GM12878 (cell line): ENCODE measurements around the gene RTN4RL1. TPM values are rescaled to one million over a fixed set of nuclear protein-coding genes. Genes with fewer than 3 reads are reported as not detected.

Source experiments
- ATAC-seq: fragments of 200-7000 bp; cut with Tn5 transposase; 3 replicates; pipeline ENCODE4 v1.9.1; 2020; ENCODE audit warnings: mild to moderate bottlenecking, moderate library complexity
- BruUV-seq: library from RNA; stranded (reverse); fragments of 400-500 nt; replicated peaks from 2 replicates; lab custom pipeline; 2021; lab: Mats Ljungman, UMichigan
- CTCF ChIA-PET: fragments of 300-600 bp; sonication (Branson Sonifier 250); formaldehyde crosslinking; extraction: SDS; loops from one replicate; lab custom pipeline; 2021; ENCODE audit warnings: inconsistent platforms; lab: Yijun Ruan, JAX
- POLR2A ChIA-PET: fragments of 350-600 bp; formaldehyde crosslinking; extraction: SDS; loops from one replicate; lab custom pipeline; 2021; ENCODE audit warnings: inconsistent platforms; lab: Charles Lee
- RAD21 ChIA-PET: fragments of 300-600 bp; sonication (Branson Sonifier 250); formaldehyde crosslinking; loops from one replicate; lab custom pipeline; 2023; ENCODE audit warnings: antibody characterized with exemption; ENCODE audit not compliant: unreplicated experiment; lab: Charles Lee
- SMC1A ChIA-PET: fragments of 300-600 bp; sonication (Branson Sonifier 250); formaldehyde crosslinking; loops from one replicate; lab custom pipeline; 2023; ENCODE audit not compliant: unreplicated experiment, uncharacterized antibody; lab: Charles Lee
- DNase-seq: peaks from one replicate; pipeline ENCODE4 v3.0.0-alpha.2; 2011; ENCODE audit warnings: low read depth, low spot score
- FAIRE-seq: peaks from 3 replicates; lab custom pipeline; 2011; peaks lifted over from hg19 to GRCh38; lab: Jason Lieb, UNC
- H2AFZ ChIP-seq: 2 replicates; pipeline ENCODE4 v1.6.0; 2011; ENCODE audit warnings: low read depth, low read length, control low read depth; ENCODE audit not compliant: control insufficient read depth
- H3K27ac ChIP-seq: 2 replicates; pipeline ENCODE4 v1.5.1; 2011; ENCODE audit warnings: control low read depth; ENCODE audit not compliant: control insufficient read depth, insufficient read depth
- H3K27me3 ChIP-seq, 2 experiments: replicated peaks in 1 of 2; 2 replicates each; pipeline versions ENCODE4 v1.6.0 to v1.6.1; 2011; ENCODE audit warnings: low read length in 1 of 2; ENCODE audit not compliant: control insufficient read depth in 2 of 2, insufficient read depth in 2 of 2
- H3K36me3 ChIP-seq, 2 experiments: 2 replicates each; pipeline ENCODE4 v1.5.1; 2011; ENCODE audit warnings: low read length in 1 of 2; ENCODE audit not compliant: control insufficient read depth in 2 of 2, insufficient read depth in 2 of 2
- H3K4me1 ChIP-seq: 2 replicates; pipeline ENCODE4 v1.6.1; 2011; ENCODE audit warnings: mild to moderate bottlenecking, low read length, moderate library complexity, mixed read lengths; ENCODE audit not compliant: control insufficient read depth, insufficient read depth
- H3K4me2 ChIP-seq: 2 replicates; pipeline ENCODE4 v1.6.0; 2011; ENCODE audit warnings: control low read depth; ENCODE audit not compliant: control insufficient read depth, insufficient read depth
- H3K4me3 ChIP-seq: fragments of 200-600 bp; sonication (generic); 2 replicates; pipeline ENCODE4 v1.5.1; 2016
- H3K79me2 ChIP-seq: 2 replicates; pipeline ENCODE4 v1.6.0; 2011; ENCODE audit warnings: low read length; ENCODE audit not compliant: control insufficient read depth, insufficient read depth
- H3K9ac ChIP-seq: 2 replicates; pipeline ENCODE4 v1.8.0; 2011; ENCODE audit warnings: low read length, control low read depth, mixed read lengths; ENCODE audit not compliant: control insufficient read depth, insufficient read depth
- H3K9me3 ChIP-seq: replicated peaks from 3 replicates; pipeline ENCODE4 v1.5.1; 2011; ENCODE audit warnings: mild to moderate bottlenecking, low read length; ENCODE audit not compliant: control insufficient read depth, insufficient read depth
- H4K20me1 ChIP-seq: 2 replicates; pipeline ENCODE4 v1.6.0; 2011; ENCODE audit not compliant: control insufficient read depth, insufficient read depth
- CHD2 ChIP-seq: IDR thresholded peaks from 2 replicates; pipeline ENCODE4 v1.6.1; 2011; ENCODE audit warnings: low read depth, low read length, improper control_type of control experiment, borderline replicate concordance
- DPF2 ChIP-seq: fragments of 450-650 bp; IDR thresholded peaks from 2 replicates; pipeline ENCODE4 v1.6.1; 2017; ENCODE audit warnings: mild to moderate bottlenecking
- E2F4 ChIP-seq: IDR thresholded peaks from 2 replicates; pipeline ENCODE4 v1.6.1; 2012; ENCODE audit warnings: low read depth, low read length, improper control_type of control experiment
- ESRRA ChIP-seq: IDR thresholded peaks from 2 replicates; pipeline ENCODE4 v1.6.1; 2012; ENCODE audit warnings: mild to moderate bottlenecking, low read length, improper control_type of control experiment
- FOXK2 ChIP-seq: fragments of 450-650 bp; IDR thresholded peaks from 2 replicates; pipeline ENCODE4 v1.6.1; 2017; ENCODE audit warnings: mild to moderate bottlenecking, moderate library complexity
- FOXM1 ChIP-seq: IDR thresholded peaks from 2 replicates; pipeline ENCODE4 v1.6.1; 2012; ENCODE audit warnings: low read depth, mild to moderate bottlenecking, inconsistent platforms, low read length, moderate library complexity
- GABPA ChIP-seq: IDR thresholded peaks from 2 replicates; pipeline ENCODE4 v1.6.1; 2014; ENCODE audit warnings: antibody characterized with exemption, low read depth, mild to moderate bottlenecking, inconsistent platforms
- GATAD2B ChIP-seq: fragments of 450-650 bp; conservative IDR thresholded peaks from 2 replicates; pipeline ENCODE4 v1.6.1; 2017; ENCODE audit warnings: low read depth, mild to moderate bottlenecking, moderate library complexity
- HCFC1 ChIP-seq: fragments of 150-350 bp; IDR thresholded peaks from 2 replicates; pipeline ENCODE4 v1.6.1; 2014; ENCODE audit warnings: low read length
- MTA2 ChIP-seq: fragments of 450-650 bp; IDR thresholded peaks from 2 replicates; pipeline ENCODE4 v1.6.1; 2016; ENCODE audit warnings: low read depth, mild to moderate bottlenecking, moderate library complexity
- MYB ChIP-seq: fragments of 150-350 bp; IDR thresholded peaks from 2 replicates; pipeline ENCODE4 v1.6.1; 2014; ENCODE audit warnings: mild to moderate bottlenecking, low read depth, low read length, borderline replicate concordance
- NFYB ChIP-seq: IDR thresholded peaks from 2 replicates; pipeline ENCODE4 v1.6.1; 2011; ENCODE audit warnings: low read depth, mild to moderate bottlenecking, low read length, improper control_type of control experiment, moderate library complexity; ENCODE audit not compliant: insufficient read depth
- PKNOX1 ChIP-seq: fragments of 450-650 bp; IDR thresholded peaks from 2 replicates; pipeline ENCODE4 v1.6.1; 2016; ENCODE audit warnings: mild to moderate bottlenecking
- RBBP5 ChIP-seq: fragments of 200-600 bp; sonication (generic); conservative IDR thresholded peaks from 2 replicates; pipeline ENCODE4 v1.6.1; 2016
- SMAD5 ChIP-seq: IDR thresholded peaks from 2 replicates; pipeline ENCODE4 v1.6.1; 2016; ENCODE audit warnings: antibody characterized with exemption, low read depth
- ZBTB11 ChIP-seq: fragments of 450-650 bp; formaldehyde crosslinking; IDR thresholded peaks from 2 replicates; pipeline ENCODE4 v1.5.0; 2022; ENCODE audit warnings: mild to moderate bottlenecking, missing genetic modification characterization
- ZNF217 ChIP-seq: fragments of 450-650 bp; IDR thresholded peaks from 2 replicates; pipeline ENCODE4 v1.6.1; 2017; ENCODE audit warnings: antibody characterized with exemption, mild to moderate bottlenecking
- ZNF384 ChIP-seq: IDR thresholded peaks from 2 replicates; pipeline ENCODE4 v1.6.1; 2012; ENCODE audit warnings: low read depth, mild to moderate bottlenecking, low read length, improper control_type of control experiment, borderline replicate concordance
- WGBS: methylation state at CpG from one replicate; pipeline ENCODE4 v1.1.6; 2016; ENCODE audit warnings: low lambda C conversion rate; ENCODE audit not compliant: insufficient replicate concordance, insufficient coverage; ENCODE audit errors: missing lambda C conversion rate; 5-methylcytosine and 5-hydroxymethylcytosine counted together
- in situ Hi-C: fragments of 300-500 bp; cut with MboI; formaldehyde crosslinking; loops from 9 replicates; pipeline ENCODE4 v1.14.3; 2018; ENCODE audit warnings: mixed read lengths
- intact Hi-C: fragments of 100-400 bp; cut with micrococcal nuclease; formaldehyde crosslinking; loops from one replicate; pipeline ENCODE4 v1.14.2; 2022; ENCODE audit not compliant: unreplicated experiment
- polyA plus RNA-seq, 11 experiments: library from polyadenylated mRNA; depleted of rRNA in 4 of 11; unstranded in 6 of 11; stranded (reverse) in 5 of 11; fragments of >200 nt; fragmentation: Nextera tagmentation in 4 of 11; fragmentation: Illumina TruSeq in 1 of 11; extraction: Ambion mirVana in 4 of 11; extraction: Trizol in 1 of 11; gene quantifications; 1 replicate in 1 of 11; 2 replicates in 10 of 11; pipeline versions ENCODE4 v1.2.1 to v1.2.3, GENCODE V29; 2011 to 2016; ENCODE audit warnings: inconsistent platforms in 2 of 11, missing spikeins in 2 of 11, low read depth in 1 of 11
- total RNA-seq, 4 experiments: library from RNA; depleted of rRNA in 3 of 4; stranded (reverse); fragments of >200 nt in 3 of 4; fragmentation: Illumina TruSeq in 1 of 4; extraction: Trizol in 1 of 4; gene quantifications; 2 replicates each; pipeline versions ENCODE4 v1.2.1 to v1.2.3, GENCODE V29; 2013 to 2021

The RTN4RL1 gene
- total and polyA plus RNA-seq, 10 of the 15 experiments (the other 5 are each of a cell fraction or from before 2014, with no cell fraction given), result 0.08 to 0.11 (median 0.10) TPM; not detected in 7

GRCh38 chr17:2041561-2042389, 16.6 kb upstream of the RTN4RL1 start, which contains the start of gene OVCA2:
TSS of gene OVCA2 (plus strand) at chr17:2042022. CDS start at chr17:2042048, 26 bp downstream.
- Histone ChIP-seq H3K9me3 (no peaks in the 10 kb centered on the region), H3K4me3 (peak within 1 kb of the TSS; percentile 93), H4K20me1 (no peaks in the 10 kb centered on the region), H3K4me2 (peak within 1 kb of the TSS; percentile 97), H3K36me3 (peaks cover 0 to 2% of the 10 kb centered on the region in 2 experiments), H3K4me1 (peaks cover 16% of the 10 kb centered on the region), H2AFZ (peak within 1 kb of the TSS; percentile 76), H3K27ac (peak within 1 kb of the TSS; percentile 82), H3K9ac (peak within 1 kb of the TSS; percentile 91), H3K79me2 (peaks cover 13% of the 10 kb centered on the region), H3K27me3 (no peaks in the 10 kb centered on the region)
- WGBS, result 1% methylated on average over 67 of the region's 93 CpGs
- ATAC-seq (peak; percentile 97), FAIRE-seq (peak; percentile 98), DNase-seq (peak; percentile 77)
- SMC1A ChIA-PET, result interaction anchor here (0.6 to 1.2 kb wide), 2 partner anchors 133 to 294 kb away, joined by 3 to 5 read pairs; no protein-coding TSS in a partner anchor
- intact Hi-C loops, result loop anchor here (5.0 kb wide), 1 partner anchor 319 kb away; the partner anchor contains the start of gene WDR81
- POLR2A ChIA-PET, result no interaction called here
- CTCF ChIA-PET, result interaction anchor here (0.8 to 1.6 kb wide), 3 partner anchors 10 to 325 kb away, joined by 3 to 5 read pairs (median 3); no protein-coding TSS in a partner anchor
- RAD21 ChIA-PET, result interaction anchor here (1.3 kb wide), 1 partner anchor 203 kb away, joined by 3 read pairs; no protein-coding TSS in a partner anchor
- BruUV-seq, result no TSS peak
- in situ Hi-C loops, result no loop called here
- TF ChIP-seq RBBP5, result no peak
- TF ChIP-seq CHD2, result no peak
- no peak for TF ChIP-seq MYB
- peak; percentile 88 for TF ChIP-seq HCFC1
- peak; percentile 97 for TF ChIP-seq GABPA
- peak; percentile 75 for TF ChIP-seq GATAD2B
- no peak for TF ChIP-seq ZNF384
- TF ChIP-seq DPF2, result peak; percentile 35; the same call in 1 of the 2 replicates
- TF ChIP-seq E2F4, result no peak
- no peak for TF ChIP-seq NFYB
- no peak for TF ChIP-seq ESRRA
- no peak for TF ChIP-seq MTA2
- no peak for TF ChIP-seq ZNF217
- TF ChIP-seq FOXK2, result no peak
- TF ChIP-seq ZBTB11 (CRISPR knock-in tag), result peak; percentile 71
- TF ChIP-seq FOXM1, result no peak
- TF ChIP-seq SMAD5, result peak; percentile 81
- peak; percentile 64; the same call in 1 of the 2 replicates for TF ChIP-seq PKNOX1
